Stimulated activated naive CD8-positive, alpha-beta T cell treated with anti-CD3 and anti-CD28 coated beads, Interleukin-15, amount 100 ng/mL, for 72 hours (primary cell): ENCODE data around the gene M1AP.

Source experiments
- ATAC-seq: fragments of 150-1000 bp; cut with Tn5 transposase; 2 replicates; pipeline ENCODE4 v1.10.0; 2021; ENCODE audit warnings: mild to moderate bottlenecking, moderate library complexity
- DNase-seq, 2 donors: peaks; one replicate each; pipeline ENCODE4 v3.0.0; 2021 to 2022
- H3K27ac Mint-ChIP-seq, 2 donors: one replicate each; pipeline ENCODE4 v1.8.0; 2022; ENCODE audit warnings: mild to moderate bottlenecking in 2 of 2, mixed read lengths in 2 of 2, moderate library complexity in 2 of 2
- H3K27me3 Mint-ChIP-seq: one replicate; pipeline ENCODE4 v1.8.0; 2022; ENCODE audit warnings: mixed read lengths
- H3K4me1 Mint-ChIP-seq: one replicate; pipeline ENCODE4 v1.8.0; 2022; ENCODE audit warnings: mild to moderate bottlenecking, mixed read lengths
- H3K4me3 Mint-ChIP-seq, 2 donors: one replicate each; pipeline ENCODE4 v1.8.0; 2022; ENCODE audit warnings: mild to moderate bottlenecking in 2 of 2, mixed read lengths in 2 of 2, moderate library complexity in 1 of 2
- H3K9me3 Mint-ChIP-seq, 2 donors: one replicate each; pipeline ENCODE4 v1.8.0; 2022; ENCODE audit warnings: mixed read lengths in 2 of 2

Gene M1AP

GRCh38 chr2:74628538-74629105 is 19.5 kb downstream of the M1AP start:
- Mint-ChIP-seq H3K4me1 (no peaks in the 10 kb centered on the region), H3K27ac (no peak overlapping the region), H3K9me3 (no peaks in the 10 kb centered on the region), H3K4me3 (no peak overlapping the region), H3K27me3 (no peaks in the 10 kb centered on the region)
- no peak for ATAC-seq
- DNase-seq, result no peak

GRCh38 chr2:74625658-74626425 is 22.3 kb downstream of the M1AP start:
- Mint-ChIP-seq H3K4me3 (no peak overlapping the region), H3K4me1 (no peaks in the 10 kb centered on the region), H3K27me3 (no peaks in the 10 kb centered on the region), H3K9me3 (no peaks in the 10 kb centered on the region), H3K27ac (no peak overlapping the region)
- ATAC-seq, result no peak
- DNase-seq, result no peak

DNA sequence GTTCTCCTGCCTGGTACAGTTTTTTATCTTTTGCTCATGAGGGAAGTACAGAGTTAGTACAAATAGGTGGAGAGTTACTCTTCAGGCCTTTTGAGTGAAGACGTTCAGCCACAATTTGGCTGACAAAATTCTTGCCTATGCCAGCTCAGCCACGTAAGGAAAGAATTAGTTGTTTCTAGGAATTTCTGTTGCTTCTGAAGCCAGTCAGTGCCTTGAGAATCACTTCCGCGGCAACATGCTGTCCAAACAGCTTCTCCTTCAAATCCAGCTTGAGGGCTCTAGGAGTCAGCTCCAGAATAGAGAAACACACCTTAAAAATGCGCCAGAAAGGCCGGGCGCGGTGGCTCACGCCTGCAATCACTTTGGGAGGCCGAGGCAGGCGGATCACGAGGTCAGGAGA is 27.5 kb downstream of the M1AP start:
- DNase-seq, result no peak
- H3K9me3 Mint-ChIP-seq, result no peaks in the 10 kb centered on the region
- H3K27me3 Mint-ChIP-seq, result peaks cover 4% of the 10 kb centered on the region
- no peak overlapping the region for H3K4me3 Mint-ChIP-seq
- no peak overlapping the region for H3K27ac Mint-ChIP-seq
- ATAC-seq, result no peak
- no peaks in the 10 kb centered on the region for H3K4me1 Mint-ChIP-seq

- Mint-ChIP-seq H3K4me1 (no peaks in the 10 kb centered on the region), H3K4me3 (no peak overlapping the region), H3K27ac (peak overlapping the region in 1 of 2 donors; percentile 28), H3K9me3 (no peaks in the 10 kb centered on the region), H3K27me3 (peaks cover 13% of the 10 kb centered on the region)
- no peak for DNase-seq
- ATAC-seq, result no peak
These were observed 28.4 kb downstream of the M1AP start for GRCh38 chr2:74619651-74620297.

- DNase-seq, result no peak
- H3K9me3 Mint-ChIP-seq, result no peaks in the 10 kb centered on the region
- H3K4me1 Mint-ChIP-seq, result no peaks in the 10 kb centered on the region
- H3K4me3 Mint-ChIP-seq, result no peak overlapping the region
- no peak for ATAC-seq
- H3K27ac Mint-ChIP-seq, result no peak overlapping the region
- H3K27me3 Mint-ChIP-seq, result peaks cover 25% of the 10 kb centered on the region
These were observed 29.6 kb downstream of the M1AP start for GRCh38 chr2:74618410-74619083.

DNA sequence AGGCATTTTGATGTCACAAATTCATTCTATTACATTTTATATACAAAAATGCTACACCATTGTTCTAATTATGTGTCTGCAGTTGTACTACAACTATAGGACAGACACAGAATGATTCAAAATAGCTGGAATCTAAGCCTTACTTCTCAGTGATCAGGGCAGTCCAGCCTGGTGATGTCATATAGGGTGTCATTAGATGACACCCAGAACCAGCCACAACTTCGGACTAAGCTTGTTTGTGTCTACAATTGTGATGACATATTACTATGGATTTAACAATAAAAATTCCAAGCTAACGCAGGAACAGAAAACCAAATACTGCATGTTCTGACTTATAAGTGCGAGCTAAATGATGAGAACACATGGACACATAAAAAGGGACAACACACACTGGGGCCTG is 31.0 kb downstream of the M1AP start:
- DNase-seq, result no peak
- Mint-ChIP-seq H3K4me3 (no peak overlapping the region), H3K27ac (peak overlapping the region in 1 of 2 donors; percentile 43), H3K27me3 (peaks cover 39% of the 10 kb centered on the region), H3K4me1 (no peaks in the 10 kb centered on the region), H3K9me3 (no peaks in the 10 kb centered on the region)
- ATAC-seq, result no peak

GRCh38 chr2:74606927-74607326 is 41.2 kb downstream of the M1AP start:
- ATAC-seq, result no peak
- Mint-ChIP-seq H3K9me3 (no peaks in the 10 kb centered on the region), H3K4me3 (no peak overlapping the region), H3K27ac (no peak overlapping the region), H3K27me3 (peaks cover 53% of the 10 kb centered on the region), H3K4me1 (peaks cover 7% of the 10 kb centered on the region)
- no peak for DNase-seq

DNA sequence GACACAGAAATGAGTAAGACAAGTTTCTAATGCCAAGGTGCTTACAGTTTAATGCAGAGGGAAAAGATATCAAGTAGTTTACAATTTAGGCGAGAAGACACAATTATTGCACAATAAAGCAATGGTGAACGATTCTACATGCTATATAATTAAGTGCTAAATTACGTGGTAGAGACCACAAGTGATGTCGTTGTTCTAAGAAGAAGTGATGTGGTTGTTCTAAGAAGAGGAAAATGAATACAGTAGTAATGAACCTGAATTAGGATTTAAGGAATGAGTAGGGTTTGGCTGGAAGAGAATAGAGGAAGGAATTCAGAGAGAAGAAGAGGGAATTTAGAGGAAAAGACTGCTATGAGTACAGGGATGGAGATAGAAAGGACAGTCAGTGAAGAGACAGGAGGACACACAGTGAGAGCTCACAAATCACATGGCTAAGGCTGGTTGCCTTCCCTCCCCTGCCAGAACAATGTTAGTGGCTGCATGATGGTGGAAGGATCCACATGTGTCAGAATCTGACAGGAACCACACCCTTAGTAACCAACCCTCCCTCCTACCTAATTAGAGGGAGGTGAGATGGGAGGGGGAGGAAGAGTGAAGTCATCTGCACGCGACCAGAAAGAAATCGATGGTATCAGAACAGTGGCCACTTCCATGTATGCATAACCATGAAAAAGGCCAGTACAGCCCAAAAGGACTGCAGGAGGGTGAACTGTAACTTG is 44.7 kb downstream of the M1AP start:
- DNase-seq, result no peak
- H3K27me3 Mint-ChIP-seq, result peaks cover 37% of the 10 kb centered on the region
- no peak overlapping the region for H3K4me3 Mint-ChIP-seq
- H3K4me1 Mint-ChIP-seq, result peaks cover 7% of the 10 kb centered on the region
- ATAC-seq, result peak; percentile 71
- no peaks in the 10 kb centered on the region for H3K9me3 Mint-ChIP-seq
- no peak overlapping the region for H3K27ac Mint-ChIP-seq

- peaks cover 37% of the 10 kb centered on the region for H3K27me3 Mint-ChIP-seq
- H3K4me3 Mint-ChIP-seq, result no peak overlapping the region
- no peak overlapping the region for H3K27ac Mint-ChIP-seq
- DNase-seq (no peak), ATAC-seq (peak; percentile 85)
- H3K9me3 Mint-ChIP-seq, result no peaks in the 10 kb centered on the region
- H3K4me1 Mint-ChIP-seq, result peaks cover 7% of the 10 kb centered on the region
These were observed 45.4 kb downstream of the M1AP start for GRCh38 chr2:74602586-74603281.

GRCh38 chr2:74599676-74600075 is 48.5 kb downstream of the M1AP start:
- no peak overlapping the region for H3K27ac Mint-ChIP-seq

GRCh38 chr2:74597410-74597809 is 50.7 kb downstream of the M1AP start:
- peaks cover 11% of the 10 kb centered on the region for H3K4me1 Mint-ChIP-seq
- no peak overlapping the region for H3K27ac Mint-ChIP-seq
- no peak overlapping the region for H3K4me3 Mint-ChIP-seq
- no peak for DNase-seq
- H3K9me3 Mint-ChIP-seq, result no peaks in the 10 kb centered on the region
- H3K27me3 Mint-ChIP-seq, result peaks cover 51% of the 10 kb centered on the region
- ATAC-seq, result no peak

More at GRCh38 chr2:74599676-74600075, 48.5 kb downstream of the M1AP start:
- no peak for ATAC-seq
- DNase-seq, result no peak
- Mint-ChIP-seq H3K9me3 (no peaks in the 10 kb centered on the region), H3K4me3 (no peak overlapping the region), H3K27me3 (peaks cover 50% of the 10 kb centered on the region), H3K4me1 (peaks cover 7% of the 10 kb centered on the region)

DNA sequence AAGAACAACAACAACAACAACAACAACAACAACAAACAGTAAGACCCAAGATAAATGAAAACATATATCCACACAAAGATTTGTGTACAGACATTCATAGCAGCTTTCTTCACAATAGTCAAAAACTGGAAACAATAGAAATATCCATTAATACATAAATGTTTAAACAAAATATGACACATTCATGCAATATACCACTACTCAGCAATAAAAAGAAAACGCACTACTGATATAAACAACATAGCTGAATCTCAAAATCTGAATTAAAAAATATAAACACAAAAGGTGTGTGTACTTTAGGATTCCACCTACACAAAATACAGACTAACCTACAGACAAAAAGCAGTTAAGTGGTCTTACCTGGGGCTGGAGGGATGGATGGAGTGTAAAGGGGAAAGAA is 51.5 kb downstream of the M1AP start:
- Mint-ChIP-seq H3K27ac (no peak overlapping the region), H3K4me3 (no peak overlapping the region), H3K9me3 (no peaks in the 10 kb centered on the region), H3K27me3 (peaks cover 45% of the 10 kb centered on the region), H3K4me1 (peaks cover 11% of the 10 kb centered on the region)
- no peak for ATAC-seq
- no peak for DNase-seq

- H3K27me3 Mint-ChIP-seq, result peaks cover 45% of the 10 kb centered on the region
- no peak overlapping the region for H3K4me3 Mint-ChIP-seq
- H3K27ac Mint-ChIP-seq, result peak overlapping the region in 1 of 2 donors; percentile 59
- no peak for DNase-seq
- H3K4me1 Mint-ChIP-seq, result peaks cover 11% of the 10 kb centered on the region
- H3K9me3 Mint-ChIP-seq, result no peaks in the 10 kb centered on the region
- ATAC-seq, result no peak
These were observed 54.0 kb downstream of the M1AP start for GRCh38 chr2:74593826-74594772.

- Mint-ChIP-seq H3K4me1 (peaks cover 32% of the 10 kb centered on the region), H3K4me3 (no peak overlapping the region), H3K27me3 (peaks cover 21% of the 10 kb centered on the region), H3K27ac (no peak overlapping the region), H3K9me3 (no peaks in the 10 kb centered on the region)
- ATAC-seq (no peak), DNase-seq (no peak)
These were observed 59.5 kb downstream of the M1AP start for GRCh38 chr2:74588664-74589063.
